ENCODE measurements around the gene PLEKHA8.
"Not testable (repeated sequence)": the region's sequence is repeated elsewhere in the genome, so short reads cannot be mapped to it uniquely, and the experiment has no call there.

PLEKHA8 gene

GRCh38 chr7:30098599-30098998 lies 70.4 kb downstream of the PLEKHA8 start:
- not testable (repeated sequence) for DNase-seq (ENCODE audit: low read depth in 3 of 3)

- no peak for DNase-seq (ENCODE audit: low read depth in 3 of 3)
These were observed 74.1 kb downstream of the PLEKHA8 start for GRCh38 chr7:30102281-30102680.

- DNase-seq (ENCODE audit: low read depth in 3 of 3) = no peak
These were observed 75.9 kb downstream of the PLEKHA8 start for GRCh38 chr7:30104157-30104556.

GRCh38 chr7:30112103-30112713 lies 84.0 kb downstream of the PLEKHA8 start:
- DNase-seq (ENCODE audit: low read depth in 3 of 3) = no peak

- DNase-seq (ENCODE audit: low read depth in 3 of 3) = no peak
These were observed 84.9 kb downstream of the PLEKHA8 start for GRCh38 chr7:30113144-30113543.

- no peak for DNase-seq (ENCODE audit: low read depth in 3 of 3)
These were observed 86.5 kb downstream of the PLEKHA8 start for GRCh38 chr7:30114536-30115238.

GRCh38 chr7:30115709-30116297 lies 87.6 kb downstream of the PLEKHA8 start:
- no peak for DNase-seq (ENCODE audit: low read depth in 3 of 3)

GRCh38 chr7:30116771-30117170 lies 88.6 kb downstream of the PLEKHA8 start:
- DNase-seq (ENCODE audit: low read depth in 3 of 3) = no peak

- DNase-seq (ENCODE audit: low read depth in 3 of 3) = no peak
These were observed 89.7 kb downstream of the PLEKHA8 start for GRCh38 chr7:30117896-30118295.

- DNase-seq (ENCODE audit: low read depth in 3 of 3) = no peak
These were observed 91.8 kb downstream of the PLEKHA8 start for GRCh38 chr7:30119890-30120577.

- DNase-seq (ENCODE audit: low read depth in 3 of 3) = no peak
These were observed 105.8 kb downstream of the PLEKHA8 start for GRCh38 chr7:30133736-30134610.

GRCh38 chr7:30134611-30135300 lies 106.5 kb downstream of the PLEKHA8 start, which contains the start of gene MTURN:
Gene MTURN, plus strand, starts transcription at chr7:30134986. Its CDS starts 151 bp downstream, at chr7:30135137.
- DNase-seq (ENCODE audit: low read depth in 3 of 3) = peak; percentile 75 to 79 (median 78)

- DNase-seq (ENCODE audit: low read depth in 3 of 3) = peak; percentile 38 to 46 (median 41)
These were observed 107.3 kb downstream of the PLEKHA8 start for GRCh38 chr7:30135301-30136116.

GRCh38 chr7:30136117-30136731 lies 108.0 kb downstream of the PLEKHA8 start:
- DNase-seq (ENCODE audit: low read depth in 3 of 3) = no peak

GRCh38 chr7:30136743-30137485 lies 108.7 kb downstream of the PLEKHA8 start:
- no peak for DNase-seq (ENCODE audit: low read depth in 3 of 3)

- DNase-seq (ENCODE audit: low read depth in 3 of 3) = no peak
These were observed 111.7 kb downstream of the PLEKHA8 start for GRCh38 chr7:30139836-30140384.

- DNase-seq (ENCODE audit: low read depth in 3 of 3) = no peak
These were observed 112.2 kb downstream of the PLEKHA8 start for GRCh38 chr7:30140456-30140855.

GRCh38 chr7:30142710-30143109 lies 114.5 kb downstream of the PLEKHA8 start:
- DNase-seq (ENCODE audit: low read depth in 3 of 3) = no peak
